Inferior parietal cortex (tissue), 1 donor: Measurements from ENCODE around the gene PAX2.

Source experiments
- DNase-seq: peaks from one replicate; pipeline ENCODE4 v3.0.0-alpha.2; 2016; ENCODE audit errors: extremely low spot score

The PAX2 gene

DNA sequence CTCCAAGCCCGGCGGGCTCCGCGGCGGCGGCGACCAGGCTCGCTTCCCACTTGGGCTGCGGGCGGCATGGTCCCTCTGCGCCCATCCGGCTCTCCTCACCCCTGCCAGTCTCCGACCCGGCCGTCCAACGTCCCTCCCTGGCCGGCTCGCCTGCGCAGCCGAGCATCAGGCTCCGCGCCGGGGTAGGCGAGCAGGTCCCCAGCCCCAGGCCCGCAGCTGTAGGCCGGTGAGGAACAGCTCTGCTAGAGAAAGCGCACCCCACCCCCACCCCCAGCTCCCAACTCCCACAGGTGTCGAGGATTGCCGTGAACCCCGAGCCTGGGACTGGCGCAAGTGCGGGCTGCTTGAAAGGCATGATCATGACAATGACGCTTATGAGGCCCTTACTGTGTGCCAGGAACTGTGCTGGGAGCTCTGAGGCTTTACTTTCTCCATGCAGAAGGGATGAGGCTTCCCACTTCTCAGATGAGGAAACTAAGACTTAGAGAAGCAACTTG is 20.8 kb upstream of the PAX2 start:
- no peak for DNase-seq

- DNase-seq, result no peak
Measured at GRCh38 chr10:100725071-100725471, 20.3 kb upstream of the PAX2 start.

DNA sequence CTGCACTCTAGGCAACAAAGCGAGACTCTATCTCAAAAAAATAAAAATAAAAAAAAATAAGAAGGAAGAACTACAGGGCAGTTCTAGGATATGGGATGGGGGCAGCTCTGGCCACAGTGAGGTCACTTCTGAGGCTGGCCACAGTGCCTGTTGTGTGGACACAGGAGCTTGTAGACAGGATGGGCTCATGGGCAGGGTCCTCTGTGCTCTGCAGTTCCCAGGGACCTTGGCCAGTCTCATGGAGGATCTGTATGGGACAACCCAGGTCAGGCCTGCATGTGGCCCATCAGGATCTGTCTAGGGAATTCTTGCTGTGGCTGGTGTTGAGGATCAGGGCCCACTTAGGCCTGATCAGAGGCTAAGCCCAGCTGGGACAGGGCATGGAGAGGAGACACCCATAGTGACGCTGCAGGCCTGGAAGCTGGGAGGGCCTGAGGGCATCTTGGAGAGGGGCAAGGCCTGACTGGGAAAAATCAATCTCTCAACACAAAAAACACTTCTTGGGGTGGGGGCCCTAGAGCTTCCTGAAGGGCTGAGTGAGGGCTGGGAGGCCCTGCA is 19.4 kb upstream of the PAX2 start:
- no peak for DNase-seq

GRCh38 chr10:100727808-100728207 is 17.6 kb upstream of the PAX2 start:
- DNase-seq, result no peak

DNA sequence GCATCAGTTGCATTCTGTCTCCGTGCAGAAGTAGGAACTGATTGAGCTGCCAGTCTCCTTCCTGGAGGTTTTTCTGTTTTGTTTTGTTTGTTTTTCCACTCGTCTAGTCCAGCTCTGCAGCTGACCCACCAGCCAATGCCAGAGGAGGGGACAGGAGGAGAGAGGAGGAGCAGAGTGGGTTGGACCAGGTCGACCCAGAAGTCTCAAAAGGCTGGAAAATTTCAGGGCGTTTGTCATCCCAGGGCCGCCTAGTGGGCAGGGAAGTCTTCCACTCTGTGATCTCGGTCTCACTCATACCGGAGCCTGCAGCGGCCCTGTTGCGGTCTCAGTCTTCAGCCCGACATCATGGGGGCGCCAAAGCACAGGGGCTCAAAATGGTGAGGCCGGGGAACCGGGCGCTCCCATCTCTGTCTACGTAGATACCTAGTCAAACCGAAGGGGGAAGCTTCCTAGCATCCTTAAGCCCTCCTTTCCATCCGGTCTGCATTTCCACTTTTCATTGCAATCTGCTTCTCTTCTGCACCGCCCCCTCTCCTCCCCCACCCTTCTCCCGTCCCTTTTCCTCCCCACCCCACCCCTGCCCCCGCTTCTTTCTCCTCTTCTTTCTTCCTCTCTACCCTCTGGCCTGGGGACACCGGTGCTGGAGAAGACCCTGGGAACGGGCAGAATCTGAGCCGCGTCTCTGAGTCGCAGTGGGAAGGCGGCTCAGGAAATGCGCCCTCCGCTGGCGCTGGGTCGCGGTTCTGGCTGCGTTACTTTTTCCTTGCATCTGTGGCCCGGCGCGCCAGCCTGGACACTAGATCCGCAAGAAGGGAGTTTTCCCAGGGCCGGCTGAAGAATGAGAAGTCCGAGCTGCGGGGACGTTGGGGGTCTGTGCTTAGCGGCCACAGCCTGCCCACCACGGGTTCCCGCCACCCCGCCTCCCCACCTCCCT is 16.2 kb upstream of the PAX2 start:
- DNase-seq, result no peak

DNA sequence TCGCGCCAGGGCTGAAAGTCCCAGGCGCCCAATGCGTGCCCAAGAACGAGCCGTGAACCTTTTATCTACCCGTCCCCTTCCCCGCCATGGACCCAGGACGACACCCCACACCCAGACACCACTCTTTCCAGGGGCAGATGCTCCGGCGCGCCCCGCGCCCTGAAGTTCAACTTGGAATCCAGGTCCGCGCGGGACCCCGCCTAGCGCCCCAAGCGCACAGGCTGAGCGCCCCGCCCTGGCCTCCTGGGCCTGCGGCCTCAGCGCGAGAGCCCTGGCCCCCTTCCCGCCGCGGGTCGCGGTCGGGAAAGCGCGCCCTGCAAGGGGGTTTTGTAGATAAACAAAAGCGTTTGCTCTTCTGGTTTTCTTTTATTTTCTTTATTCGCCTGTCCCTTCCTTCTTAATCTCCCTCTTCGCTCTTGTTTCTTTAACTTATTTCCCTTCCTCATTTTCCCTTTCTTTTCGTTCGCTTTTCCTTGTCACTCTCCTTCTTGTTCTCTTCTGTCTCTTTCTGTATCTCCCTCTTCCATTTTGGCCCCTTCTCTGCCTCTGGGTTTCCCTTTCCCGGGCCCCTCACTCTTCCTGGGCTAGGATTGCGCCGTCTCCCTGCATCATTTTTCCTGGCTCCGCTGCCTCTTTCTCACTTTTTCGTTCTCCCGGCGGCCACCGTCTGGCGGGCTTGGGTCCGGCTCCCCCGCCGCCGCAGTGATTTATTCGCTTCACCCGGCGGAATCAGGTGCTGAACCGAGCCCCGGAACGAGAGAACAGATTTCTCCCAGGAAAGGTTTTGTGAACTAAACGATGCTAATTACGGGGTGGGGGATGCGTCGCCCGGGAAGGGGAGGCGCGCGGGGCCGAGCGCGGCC is 15.3 kb upstream of the PAX2 start:
- no peak for DNase-seq

DNA sequence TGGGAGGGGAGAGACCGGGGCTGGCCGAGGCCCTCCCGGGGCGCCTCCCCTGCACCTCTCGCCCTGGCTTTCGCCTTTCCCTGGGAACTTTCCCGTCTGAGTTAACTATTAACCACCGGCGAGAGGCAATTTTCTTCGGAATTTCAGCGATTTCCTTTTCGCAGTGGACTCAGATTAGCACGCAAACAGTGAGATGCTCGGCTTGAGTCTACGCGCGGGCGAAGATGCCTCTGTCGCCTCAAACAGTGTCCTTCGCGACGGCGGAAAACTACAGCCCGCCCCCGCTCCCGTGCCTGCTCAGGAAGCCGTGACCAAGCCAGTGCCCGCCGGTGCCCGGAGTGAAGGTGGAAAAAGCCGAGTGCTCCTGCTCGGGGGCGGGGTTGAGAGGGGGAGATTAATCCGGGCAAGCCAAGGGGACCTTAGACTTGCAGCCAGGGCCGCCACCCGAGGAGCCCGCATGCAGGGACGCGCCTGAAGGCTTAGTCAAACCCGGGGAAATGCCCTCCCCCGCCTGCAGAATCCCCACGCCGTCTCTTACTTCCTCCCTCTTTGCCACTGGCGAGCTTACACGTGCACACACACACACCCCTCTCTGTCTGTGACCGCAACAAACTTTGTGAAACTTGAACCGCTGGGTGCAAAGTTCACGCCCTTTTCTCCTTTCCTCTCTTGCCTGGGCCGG is 14.5 kb upstream of the PAX2 start:
- no peak for DNase-seq

- DNase-seq, result no peak
Measured at GRCh38 chr10:100731407-100732240, 13.8 kb upstream of the PAX2 start.

GRCh38 chr10:100732241-100732596 is 13.2 kb upstream of the PAX2 start:
- no peak for DNase-seq

- no peak for DNase-seq
Measured at GRCh38 chr10:100733329-100733728, 12.1 kb upstream of the PAX2 start.

DNA sequence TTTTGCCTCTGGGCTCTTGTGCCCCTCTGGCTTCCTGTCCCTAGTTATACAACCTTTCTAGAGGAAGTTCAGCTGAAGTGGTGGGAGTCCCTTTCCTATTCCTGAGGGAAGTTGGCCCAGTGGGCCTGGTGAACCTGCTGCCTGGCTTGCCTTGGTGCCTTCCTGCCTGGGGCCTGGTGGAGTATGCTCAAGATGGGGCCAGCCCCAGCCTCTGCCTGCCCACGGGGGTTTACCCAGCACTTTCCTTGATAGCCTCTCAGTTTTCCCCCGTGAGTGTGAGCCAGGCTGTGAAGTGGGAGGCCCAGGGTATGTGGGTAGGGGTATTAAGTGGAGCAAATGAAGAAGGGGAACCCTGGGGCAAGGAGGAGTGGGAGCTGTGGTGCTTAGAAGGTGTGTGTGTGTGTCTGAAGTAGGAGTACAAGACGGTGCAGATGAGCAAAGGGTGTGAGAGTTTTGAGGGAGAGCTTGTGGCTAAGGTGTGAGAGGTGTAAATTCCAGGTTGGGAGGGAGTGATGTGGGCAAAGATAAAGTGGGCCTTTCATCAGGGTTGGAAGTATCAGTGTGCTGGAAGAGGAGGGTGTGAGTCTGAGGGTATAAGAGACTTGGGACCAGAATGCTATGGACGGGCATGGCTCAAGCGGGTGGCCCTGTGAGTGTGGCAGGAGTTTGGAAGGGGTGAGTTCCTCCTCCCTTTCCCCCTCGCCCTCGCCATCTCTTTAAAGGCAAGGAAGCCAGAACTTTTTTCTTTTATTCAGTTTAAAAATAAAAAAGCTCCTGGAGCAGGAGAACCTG is 10.9 kb upstream of the PAX2 start:
- DNase-seq, result no peak

DNA sequence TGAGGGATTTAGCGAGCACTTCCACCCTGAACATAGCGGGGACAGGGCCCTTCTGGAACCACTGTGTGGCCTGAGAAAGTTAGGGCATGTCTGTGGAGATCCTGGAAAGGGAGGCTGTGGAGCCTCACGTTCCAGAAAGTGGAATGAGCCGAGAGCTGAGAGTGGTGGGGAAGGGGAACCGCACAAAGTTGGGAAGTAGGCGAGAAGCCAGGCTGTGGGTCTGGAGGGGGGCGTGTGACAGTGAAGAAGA is 10.4 kb upstream of the PAX2 start:
- DNase-seq, result no peak

DNA sequence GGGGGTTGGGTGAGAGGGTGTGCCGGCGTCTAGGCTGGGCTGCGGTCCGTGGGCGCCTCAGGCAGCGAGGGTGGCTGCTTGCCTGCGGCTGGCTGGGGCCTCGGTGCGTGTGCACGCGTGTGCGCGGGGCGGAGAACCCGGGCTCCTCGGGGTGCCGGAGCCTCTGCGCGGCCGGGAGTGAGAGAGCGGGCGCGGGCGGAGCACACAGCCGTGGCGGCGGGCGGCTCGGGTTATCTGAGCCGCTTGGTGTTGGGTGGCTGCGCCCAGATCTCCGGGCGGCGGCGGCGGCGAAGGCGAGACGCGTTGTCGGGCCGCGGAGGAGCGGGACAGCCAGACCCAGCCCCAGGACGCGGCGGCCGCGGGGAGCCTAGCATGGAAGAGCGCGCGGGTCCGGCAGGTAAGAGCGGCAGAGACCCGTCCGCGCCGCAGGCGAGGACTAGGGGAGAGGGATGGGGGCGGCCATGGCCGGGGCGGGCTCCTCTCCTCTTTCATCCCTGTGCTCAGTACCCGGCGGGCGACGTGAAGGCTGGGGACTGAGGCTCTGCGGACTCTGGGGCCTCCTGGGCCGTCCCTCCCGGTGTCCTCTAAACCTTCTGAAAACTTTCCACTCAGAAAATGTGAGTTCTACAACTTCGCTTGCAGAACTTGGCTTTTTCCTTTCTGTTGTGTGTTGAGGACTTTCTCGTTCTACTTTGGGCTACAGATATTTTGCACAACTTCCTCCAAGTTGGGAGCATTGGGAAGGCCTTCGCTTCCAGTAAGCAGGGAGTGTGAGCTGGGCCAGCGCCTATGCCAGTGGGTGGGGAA is 9.8 kb upstream of the PAX2 start:
- DNase-seq, result no peak

DNA sequence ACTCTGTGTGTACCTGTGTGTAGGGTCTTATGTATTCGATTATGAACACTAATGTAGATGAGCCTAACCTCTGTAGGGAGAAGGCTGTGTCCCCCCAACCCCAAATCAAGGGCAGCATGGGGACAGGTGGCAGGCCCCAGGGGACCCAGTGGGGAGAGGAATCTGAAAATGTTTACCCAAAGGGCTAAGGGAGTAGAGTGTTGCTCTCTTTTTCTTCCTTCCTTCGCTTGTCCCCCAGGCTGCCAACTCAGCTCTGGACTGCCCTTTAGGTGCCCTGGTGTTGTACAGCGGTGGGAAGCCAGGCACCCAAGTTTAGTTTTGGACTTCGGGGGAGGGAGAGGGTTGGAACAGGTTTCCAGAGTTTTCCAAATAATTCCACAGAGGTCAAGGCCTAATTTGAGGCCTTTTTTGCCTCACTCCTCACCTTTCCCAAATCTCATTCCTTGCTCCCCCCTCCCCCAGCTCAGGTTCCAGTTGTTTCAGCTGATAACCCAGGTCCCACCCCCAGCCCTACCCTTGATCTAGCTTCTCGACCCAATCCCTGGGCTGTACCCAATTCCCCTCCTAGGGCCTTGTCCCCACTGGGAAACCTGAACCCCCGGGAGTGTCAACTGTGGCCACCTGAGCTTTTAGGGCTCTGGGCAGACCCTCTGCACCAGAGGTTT is 9.1 kb upstream of the PAX2 start:
- no peak for DNase-seq

DNA sequence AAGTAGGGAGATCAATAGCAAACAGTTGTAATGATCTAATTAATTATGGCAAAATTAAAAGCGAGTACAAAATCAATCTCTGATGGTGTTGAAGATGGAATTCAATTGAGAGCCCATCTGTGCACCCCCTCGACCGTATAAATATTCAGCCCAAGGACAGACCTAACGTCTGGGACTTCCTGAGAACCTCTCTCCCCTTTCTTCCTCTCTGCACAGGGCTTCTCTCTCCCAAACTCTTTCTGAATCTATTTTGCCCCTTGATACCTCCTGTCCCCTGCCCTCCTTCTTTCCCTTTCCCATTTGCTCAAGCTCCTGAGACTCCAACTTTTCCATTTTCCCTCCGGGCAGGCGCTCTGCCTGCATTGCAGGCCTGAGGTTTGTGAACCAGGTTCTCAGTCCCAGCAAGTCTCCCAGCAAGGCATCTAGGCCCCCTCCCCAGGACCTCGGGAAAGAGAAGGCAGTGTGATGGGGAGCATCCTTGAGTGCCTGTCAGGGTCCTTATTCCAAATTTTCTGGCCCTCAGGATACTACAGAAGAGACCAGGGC is 8.5 kb upstream of the PAX2 start:
- DNase-seq, result no peak

- DNase-seq, result no peak
Measured at GRCh38 chr10:100737355-100738054, 7.9 kb upstream of the PAX2 start.

DNA sequence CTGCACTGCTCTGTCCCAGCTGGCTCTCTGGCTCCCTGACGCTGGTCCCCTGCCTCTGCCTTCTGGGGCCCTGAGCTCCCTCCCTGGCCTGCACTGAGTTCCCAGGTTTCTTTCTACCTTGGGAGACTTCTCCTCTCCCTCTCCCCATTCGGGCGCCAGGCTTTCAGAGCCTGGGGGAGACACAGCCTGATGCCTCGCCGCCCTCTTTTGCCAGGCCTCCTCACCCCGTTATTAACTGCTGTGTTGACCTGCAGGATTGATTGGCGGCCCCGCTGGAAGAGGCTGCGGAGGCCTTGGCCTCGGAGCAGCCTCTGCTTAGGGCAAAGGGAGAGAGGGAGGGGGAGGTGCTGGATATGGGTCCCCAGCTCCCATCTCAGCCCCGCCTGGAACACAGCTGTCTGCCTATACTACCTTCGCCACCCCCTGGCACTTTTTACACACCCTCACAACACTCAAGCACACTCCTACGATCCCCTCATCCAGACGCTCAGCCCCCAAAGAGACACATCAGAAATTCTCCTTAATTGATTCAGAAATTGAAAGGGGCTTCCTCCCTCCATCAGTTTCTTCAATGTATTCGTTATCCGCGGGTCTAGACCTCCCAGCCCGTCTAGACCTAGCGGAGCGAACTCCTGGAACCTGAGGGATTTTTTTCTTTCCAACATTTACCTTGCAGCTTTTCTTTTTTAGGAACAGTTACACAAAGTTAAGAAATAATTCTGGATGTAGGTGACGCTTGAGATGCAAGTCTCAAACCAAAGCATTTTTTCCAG is 7.1 kb upstream of the PAX2 start:
- no peak for DNase-seq
